Peyer's patch (tissue), 4 donors: Measurements from ENCODE around the gene IFT172. TPM values are rescaled to one million over a fixed set of nuclear protein-coding genes. Genes with fewer than 3 reads are reported as not detected.

Experiments used
- DNase-seq, 3 donors: peaks; one replicate each; pipeline ENCODE4 v3.0.0-alpha.2; 2017 to 2019
- H3K27ac ChIP-seq, 4 donors: fragments of 200-600 bp; sonication (generic); one replicate each; pipeline ENCODE4 v1.5.1; 2016 to 2019
- H3K27me3 ChIP-seq, 2 donors: fragments of 200-600 bp; sonication (generic); one replicate each; pipeline ENCODE4 v1.5.1; 2019
- H3K36me3 ChIP-seq, 3 donors: fragments of 200-600 bp; sonication (generic); one replicate each; pipeline ENCODE4 v1.5.1; 2016 to 2019
- H3K4me1 ChIP-seq, 4 donors: fragments of 200-600 bp; sonication (generic); one replicate each; pipeline ENCODE4 v1.5.1; 2016 to 2019
- H3K4me3 ChIP-seq, 4 donors: fragments of 200-600 bp; sonication (generic); 1 replicate in 3 of 4; 2 replicates in 1 of 4; pipeline ENCODE4 v1.5.1; 2016 to 2019; ENCODE audit warnings: mild to moderate bottlenecking in 1 of 4
- H3K9me3 ChIP-seq, 4 donors: fragments of 200-600 bp; sonication (generic); one replicate each; pipeline ENCODE4 v1.5.1; 2016 to 2019; ENCODE audit warnings: mild to moderate bottlenecking in 1 of 4
- POLR2A ChIP-seq, 2 donors: fragments of 450-650 bp; IDR thresholded peaks; one replicate each; pipeline ENCODE4 v1.5.1; 2017; ENCODE audit warnings: antibody characterized with exemption in 2 of 2, mild to moderate bottlenecking in 2 of 2, moderate library complexity in 2 of 2
- total RNA-seq, 4 donors: library from RNA; depleted of rRNA; stranded (reverse); fragments of >200 nt; gene quantifications; one replicate each; pipeline ENCODE4 v1.1.0, GENCODE V29; 2016
- TF ChIP-seq, protein P1 (sequence below), 6 experiments: fragments of 450-650 bp in 4 of 6; fragments of 200-600 bp in 2 of 6; sonication (generic) in 1 of 6; IDR thresholded peaks; one replicate each; pipeline ENCODE4 v1.5.1; 2017 to 2019; ENCODE audit warnings: antibody characterized with exemption in 6 of 6, mild to moderate bottlenecking in 3 of 6, moderate library complexity in 1 of 6

The IFT172 gene
- total RNA-seq, 4 donors from 2014 or later, result 38.8 to 86.5 (median 65.3) TPM

DNA sequence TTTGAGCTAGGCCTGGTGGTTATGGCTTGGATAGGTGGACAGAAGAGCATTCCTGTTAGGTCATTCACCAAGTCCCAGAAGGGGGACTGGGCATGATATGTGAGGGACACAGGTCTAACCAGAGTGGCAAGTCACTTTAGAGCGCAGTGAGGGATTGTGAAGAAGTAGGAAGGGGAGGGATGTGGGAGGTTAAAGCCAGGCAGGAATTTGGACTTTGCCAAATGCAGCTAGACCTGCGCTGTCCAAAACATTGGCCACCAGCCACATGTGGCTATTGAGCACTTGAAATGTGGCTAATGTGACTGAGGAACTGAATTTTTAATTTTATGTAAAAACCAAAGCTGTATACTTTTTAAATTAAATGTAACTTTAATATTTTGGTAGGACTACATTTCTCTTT is 30.8 kb upstream of the IFT172 start:
- no peak for DNase-seq
- Histone ChIP-seq H3K9me3 (no peaks in the 10 kb centered on the region), H3K27me3 (no peaks in the 10 kb centered on the region), H3K27ac (no peak overlapping the region), H3K4me1 (no peaks in the 10 kb centered on the region), H3K4me3 (no peak overlapping the region), H3K36me3 (no peaks in the 10 kb centered on the region)
- TF ChIP-seq, protein P1, sequence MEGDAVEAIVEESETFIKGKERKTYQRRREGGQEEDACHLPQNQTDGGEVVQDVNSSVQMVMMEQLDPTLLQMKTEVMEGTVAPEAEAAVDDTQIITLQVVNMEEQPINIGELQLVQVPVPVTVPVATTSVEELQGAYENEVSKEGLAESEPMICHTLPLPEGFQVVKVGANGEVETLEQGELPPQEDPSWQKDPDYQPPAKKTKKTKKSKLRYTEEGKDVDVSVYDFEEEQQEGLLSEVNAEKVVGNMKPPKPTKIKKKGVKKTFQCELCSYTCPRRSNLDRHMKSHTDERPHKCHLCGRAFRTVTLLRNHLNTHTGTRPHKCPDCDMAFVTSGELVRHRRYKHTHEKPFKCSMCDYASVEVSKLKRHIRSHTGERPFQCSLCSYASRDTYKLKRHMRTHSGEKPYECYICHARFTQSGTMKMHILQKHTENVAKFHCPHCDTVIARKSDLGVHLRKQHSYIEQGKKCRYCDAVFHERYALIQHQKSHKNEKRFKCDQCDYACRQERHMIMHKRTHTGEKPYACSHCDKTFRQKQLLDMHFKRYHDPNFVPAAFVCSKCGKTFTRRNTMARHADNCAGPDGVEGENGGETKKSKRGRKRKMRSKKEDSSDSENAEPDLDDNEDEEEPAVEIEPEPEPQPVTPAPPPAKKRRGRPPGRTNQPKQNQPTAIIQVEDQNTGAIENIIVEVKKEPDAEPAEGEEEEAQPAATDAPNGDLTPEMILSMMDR (IDR thresholded peaks at IDR 0.05), result no peak
- no peak for TF ChIP-seq POLR2A (IDR thresholded peaks at IDR 0.05)

DNA sequence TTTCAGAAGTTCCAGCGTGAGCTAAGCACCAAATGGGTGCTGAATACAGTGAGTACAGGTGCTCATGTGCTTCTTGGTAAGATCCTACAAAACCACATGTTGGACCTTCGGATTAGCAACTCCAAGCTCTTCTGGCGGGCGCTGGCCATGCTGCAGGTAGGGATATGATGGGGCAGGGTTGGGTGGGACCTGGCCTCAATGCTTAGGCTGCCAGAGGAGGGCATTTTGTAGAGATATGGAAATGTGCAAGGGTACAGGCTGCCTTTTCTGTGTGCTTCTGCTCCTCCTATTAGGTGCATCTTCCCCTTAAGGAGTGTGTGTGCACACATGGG is 29.2 kb upstream of the IFT172 start:
- H3K27me3 ChIP-seq, result no peaks in the 10 kb centered on the region
- H3K4me3 ChIP-seq, result no peak overlapping the region
- no peaks in the 10 kb centered on the region for H3K36me3 ChIP-seq
- no peak for DNase-seq
- H3K4me1 ChIP-seq, result no peaks in the 10 kb centered on the region
- H3K9me3 ChIP-seq, result no peaks in the 10 kb centered on the region
- H3K27ac ChIP-seq, result no peak overlapping the region
- TF ChIP-seq POLR2A (IDR thresholded peaks at IDR 0.05), result no peak
- TF ChIP-seq, protein P1 (IDR thresholded peaks at IDR 0.05), result no peak

DNA sequence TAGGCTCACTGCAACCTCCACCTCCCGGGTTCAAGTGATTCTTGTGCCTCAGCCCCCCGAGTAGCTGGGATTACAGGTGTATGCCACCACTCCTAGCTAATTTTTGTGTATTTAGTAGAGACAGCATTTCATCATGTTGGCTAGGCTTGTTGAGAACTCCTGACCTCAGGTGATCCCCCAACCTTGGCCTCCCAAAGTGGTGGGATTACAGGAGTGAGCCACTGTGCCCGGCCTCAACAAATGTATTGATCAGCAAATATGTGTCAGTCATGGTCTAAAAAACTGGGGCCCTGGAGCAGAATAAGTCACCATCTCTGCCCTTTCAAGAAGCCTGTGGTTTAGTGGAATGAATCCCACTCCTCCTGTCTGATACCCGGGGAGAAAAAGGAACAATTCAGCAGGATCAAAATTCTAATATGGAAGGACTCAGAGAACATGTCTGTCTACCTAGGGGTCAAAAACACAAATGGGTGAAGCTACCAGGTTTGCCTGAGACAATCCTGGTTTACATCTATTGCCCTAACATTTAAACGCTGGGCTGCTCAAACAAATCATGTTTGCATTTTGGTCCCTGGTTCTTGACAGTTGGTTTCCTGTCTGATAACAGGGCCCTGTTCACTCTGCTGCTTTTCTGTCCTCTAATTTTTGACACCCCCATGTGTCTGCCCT is 28.7 kb upstream of the IFT172 start:
- Histone ChIP-seq H3K4me1 (no peaks in the 10 kb centered on the region), H3K27me3 (no peaks in the 10 kb centered on the region), H3K9me3 (no peaks in the 10 kb centered on the region), H3K27ac (no peak overlapping the region), H3K4me3 (no peak overlapping the region), H3K36me3 (no peaks in the 10 kb centered on the region)
- no peak for TF ChIP-seq POLR2A (IDR thresholded peaks at IDR 0.05)
- TF ChIP-seq, protein P1 (IDR thresholded peaks at IDR 0.05), result no peak
- DNase-seq, result no peak

DNA sequence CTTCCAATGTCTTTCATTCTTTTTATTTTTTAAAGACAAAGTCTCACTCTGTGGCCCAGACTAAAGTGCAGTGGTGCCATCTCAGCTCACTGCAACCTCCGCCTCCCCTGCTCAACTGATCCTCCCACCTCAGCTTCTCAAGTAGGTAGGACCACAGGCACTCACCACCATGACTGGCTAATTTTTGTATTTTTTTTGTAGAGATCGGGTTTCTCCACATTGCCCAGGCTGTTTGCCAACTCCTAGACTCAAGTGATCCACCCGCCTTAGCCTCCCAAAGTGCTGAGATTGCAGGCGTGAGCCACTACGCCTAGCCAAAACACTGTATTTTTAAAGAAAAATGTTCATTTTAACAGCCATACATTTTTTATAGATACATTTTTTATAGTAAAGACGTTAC is 19.8 kb upstream of the IFT172 start:
- Histone ChIP-seq H3K9me3 (no peaks in the 10 kb centered on the region), H3K4me1 (no peaks in the 10 kb centered on the region), H3K4me3 (no peak overlapping the region), H3K27me3 (no peaks in the 10 kb centered on the region), H3K36me3 (no peaks in the 10 kb centered on the region), H3K27ac (no peak overlapping the region)
- no peak for DNase-seq
- TF ChIP-seq, protein P1 (IDR thresholded peaks at IDR 0.05), result no peak
- TF ChIP-seq POLR2A (IDR thresholded peaks at IDR 0.05), result no peak

DNA sequence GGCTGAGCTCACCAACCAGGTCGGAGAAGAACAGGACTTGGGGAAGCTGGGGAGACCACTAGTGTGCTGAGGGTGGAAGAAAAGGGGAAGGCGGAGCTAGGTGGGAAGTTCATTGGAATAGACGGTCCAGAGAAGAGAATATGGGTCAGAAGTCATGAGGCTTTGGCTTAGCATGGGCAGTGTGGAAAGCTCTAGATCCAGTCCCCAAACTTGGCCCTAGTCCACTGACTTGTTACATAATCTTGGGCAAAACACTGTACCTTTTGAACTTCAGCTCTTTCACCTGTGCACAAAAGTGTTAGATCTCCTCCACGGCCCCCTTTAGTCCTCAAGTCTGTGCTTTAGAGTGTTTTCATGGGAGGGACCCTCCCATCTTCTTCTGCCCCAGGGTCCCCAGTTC is 17.8 kb upstream of the IFT172 start:
- H3K9me3 ChIP-seq, result no peaks in the 10 kb centered on the region
- no peak overlapping the region for H3K4me3 ChIP-seq
- H3K27ac ChIP-seq, result no peak overlapping the region
- H3K27me3 ChIP-seq, result no peaks in the 10 kb centered on the region
- no peaks in the 10 kb centered on the region for H3K36me3 ChIP-seq
- H3K4me1 ChIP-seq, result no peaks in the 10 kb centered on the region
- DNase-seq, result no peak
- no peak for TF ChIP-seq POLR2A (IDR thresholded peaks at IDR 0.05)
- TF ChIP-seq, protein P1 (IDR thresholded peaks at IDR 0.05), result no peak

DNA sequence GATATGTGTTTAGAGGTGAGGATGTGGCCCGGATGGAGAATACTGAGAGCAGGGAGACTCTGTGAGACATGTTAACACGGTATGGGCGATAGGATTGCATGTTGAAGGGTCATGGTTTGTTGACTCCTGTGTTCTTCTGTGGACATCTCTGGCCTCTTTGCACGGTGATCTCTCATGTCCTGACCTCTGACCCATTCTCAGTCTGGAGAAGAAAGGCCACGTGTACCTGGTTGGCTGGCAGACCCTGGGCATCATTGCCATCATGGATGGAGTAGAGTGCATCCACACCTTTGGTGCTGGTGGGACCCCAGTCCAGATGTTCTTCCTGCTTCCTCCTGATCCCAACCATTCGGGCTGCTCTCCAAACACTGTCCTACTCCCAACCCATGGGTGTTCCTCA is 17.0 kb upstream of the IFT172 start:
- H3K36me3 ChIP-seq, result no peaks in the 10 kb centered on the region

More for the DNA sequence above, 17.0 kb upstream of the IFT172 start:
- H3K9me3 ChIP-seq, result no peaks in the 10 kb centered on the region
- TF ChIP-seq POLR2A (IDR thresholded peaks at IDR 0.05), result no peak
- TF ChIP-seq, protein P1 (IDR thresholded peaks at IDR 0.05), result no peak
- no peaks in the 10 kb centered on the region for H3K27me3 ChIP-seq
- no peak overlapping the region for H3K4me3 ChIP-seq
- H3K4me1 ChIP-seq, result no peaks in the 10 kb centered on the region
- no peak for DNase-seq
- no peak overlapping the region for H3K27ac ChIP-seq
